GM12892 (cell line): Measurements from ENCODE around the gene ASCL4.

Source experiments
- DNase-seq: peaks from one replicate; pipeline ENCODE4 v3.0.0; 2011; ENCODE audit not compliant: insufficient read length
- FAIRE-seq: peaks from 2 replicates; lab custom pipeline; 2011; peaks lifted over from hg19 to GRCh38; lab: Jason Lieb, UNC
- POLR2A ChIP-seq: IDR thresholded peaks from 2 replicates; pipeline ENCODE4 v1.6.1; 2011; ENCODE audit warnings: low read depth, low read length, control low read depth
- POLR2AphosphoS5 ChIP-seq: IDR thresholded peaks from 2 replicates; pipeline ENCODE4 v1.6.1; 2011; ENCODE audit warnings: low read depth, low read length, control low read depth
- TAF1 ChIP-seq: IDR thresholded peaks from 2 replicates; pipeline ENCODE4 v1.6.1; 2011; ENCODE audit warnings: low read depth, mild to moderate bottlenecking, control low read depth, low read length, borderline replicate concordance

ASCL4 gene

GRCh38 chr12:107760207-107760808, 14.2 kb upstream of the ASCL4 start:
- FAIRE-seq, result peak; percentile 58

GRCh38 chr12:107760809-107761501, 13.5 kb upstream of the ASCL4 start, which contains the start of gene PRDM4:
Gene PRDM4, minus strand, starts transcription at chr12:107761137. Its CDS starts 622 bp downstream, at chr12:107760515.
- FAIRE-seq (peak; percentile 95), DNase-seq (peak; percentile 91)
- peak; percentile 92 for TF ChIP-seq POLR2A
- TF ChIP-seq POLR2AphosphoS5, result peak; percentile 78; the same call in 1 of the 2 replicates
- no peak for TF ChIP-seq TAF1

More at GRCh38 chr12:107760207-107760808, 14.2 kb upstream of the ASCL4 start:
- no peak for DNase-seq
- no peak for TF ChIP-seq POLR2A

GRCh38 chr12:107761502-107761904, 13.0 kb upstream of the ASCL4 start:
- FAIRE-seq, result no peak
- DNase-seq, result no peak
- TF ChIP-seq TAF1 (no peak), POLR2AphosphoS5 (no peak), POLR2A (no peak)

GRCh38 chr12:107762874-107763273, 11.6 kb upstream of the ASCL4 start:
- TF ChIP-seq TAF1 (no peak), POLR2AphosphoS5 (no peak)
- DNase-seq, result no peak
- FAIRE-seq, result no peak

GRCh38 chr12:107764626-107765025, 9.9 kb upstream of the ASCL4 start:
- no peak for DNase-seq
- FAIRE-seq, result no peak
- TF ChIP-seq POLR2AphosphoS5 (no peak), POLR2A (no peak), TAF1 (no peak)

GRCh38 chr12:107765316-107765715, 9.2 kb upstream of the ASCL4 start:
- TF ChIP-seq POLR2A (no peak), TAF1 (no peak), POLR2AphosphoS5 (no peak)
- FAIRE-seq (no peak), DNase-seq (no peak)

- no peak for DNase-seq
- no peak for FAIRE-seq
- TF ChIP-seq POLR2AphosphoS5, result no peak
- no peak for TF ChIP-seq POLR2A
- TF ChIP-seq TAF1, result no peak
Observed at GRCh38 chr12:107767466-107767865, 7.0 kb upstream of the ASCL4 start.

- FAIRE-seq (no peak), DNase-seq (no peak)
- TF ChIP-seq POLR2A (no peak), POLR2AphosphoS5 (no peak)
Observed at GRCh38 chr12:107775093-107775721, 703 bp downstream of the ASCL4 start.

- TF ChIP-seq POLR2A (no peak), TAF1 (no peak), POLR2AphosphoS5 (no peak)
- no peak for DNase-seq
- no peak for FAIRE-seq
Observed at GRCh38 chr12:107776171-107776570, 1.7 kb downstream of the ASCL4 start.

GRCh38 chr12:107778383-107779025, 4.0 kb downstream of the ASCL4 start:
- FAIRE-seq (peak; percentile 36), DNase-seq (no peak)
- TF ChIP-seq POLR2AphosphoS5 (no peak), TAF1 (no peak), POLR2A (no peak)

GRCh38 chr12:107779077-107779831, 4.8 kb downstream of the ASCL4 start:
- DNase-seq, result no peak
- peak; percentile 73 for FAIRE-seq

More at GRCh38 chr12:107779077-107779831, 4.8 kb downstream of the ASCL4 start:
- TF ChIP-seq TAF1 (no peak), POLR2A (no peak), POLR2AphosphoS5 (no peak)
